Activated CD4-positive, alpha-beta T cell treated with anti-CD3 and anti-CD28 coated beads, Interleukin-10, Interleukin-2, amounts not matched to agents 100 ng/mL and 50 ng/mL, durations not matched to agents 16 hours and 8 hours (primary cell): ENCODE data around the gene SGMS2.

ENCODE experiments used
- DNase-seq: peaks from one replicate; pipeline ENCODE4 v3.0.0-alpha.2; 2020

Gene SGMS2

DNA sequence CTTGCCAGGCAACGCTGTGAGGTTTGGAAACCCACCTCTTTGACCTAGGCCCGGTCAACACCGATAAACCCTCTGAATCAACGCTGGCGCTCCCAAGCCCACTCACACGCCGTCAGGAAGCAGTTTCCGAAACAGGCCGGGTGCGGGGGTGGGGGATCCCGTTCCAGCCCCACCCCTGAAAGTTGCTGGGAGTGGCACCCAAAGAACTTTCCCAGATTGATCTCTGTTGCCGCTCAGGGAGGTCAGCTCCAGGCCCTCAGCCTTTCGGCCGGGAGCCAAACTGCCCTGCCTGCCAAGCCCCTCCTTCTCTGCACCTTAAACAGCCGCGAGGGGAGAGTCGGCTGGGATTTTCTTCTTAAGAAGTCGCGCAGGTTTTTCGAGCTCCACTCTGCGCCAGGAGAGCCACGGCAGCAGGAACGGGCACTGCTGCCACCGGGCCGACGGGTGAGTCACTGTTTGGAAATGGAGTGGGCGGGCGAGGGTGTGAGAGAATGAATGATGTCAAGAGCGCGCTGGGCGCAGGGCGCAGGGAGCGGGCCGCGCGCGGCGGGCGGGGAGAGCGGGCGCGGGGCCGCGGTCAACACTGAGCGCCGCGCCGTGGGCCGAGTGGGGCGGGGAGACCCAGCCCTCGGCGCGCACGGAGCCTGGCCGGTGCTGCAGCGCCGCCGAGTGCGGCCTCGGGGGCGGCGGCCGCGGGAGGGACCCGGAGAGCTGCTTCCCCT, at the start of gene SGMS2:
SGMS2 (plus strand) TSS at position 583 of the 722 bp plus-strand sequence. CDS start 70,622 bp downstream, outside the sequence.
- peak; percentile 76 for DNase-seq

- no peak for DNase-seq
These were observed 46.8 kb upstream of the SGMS2 start for GRCh38 chr4:107777890-107778289.

DNA sequence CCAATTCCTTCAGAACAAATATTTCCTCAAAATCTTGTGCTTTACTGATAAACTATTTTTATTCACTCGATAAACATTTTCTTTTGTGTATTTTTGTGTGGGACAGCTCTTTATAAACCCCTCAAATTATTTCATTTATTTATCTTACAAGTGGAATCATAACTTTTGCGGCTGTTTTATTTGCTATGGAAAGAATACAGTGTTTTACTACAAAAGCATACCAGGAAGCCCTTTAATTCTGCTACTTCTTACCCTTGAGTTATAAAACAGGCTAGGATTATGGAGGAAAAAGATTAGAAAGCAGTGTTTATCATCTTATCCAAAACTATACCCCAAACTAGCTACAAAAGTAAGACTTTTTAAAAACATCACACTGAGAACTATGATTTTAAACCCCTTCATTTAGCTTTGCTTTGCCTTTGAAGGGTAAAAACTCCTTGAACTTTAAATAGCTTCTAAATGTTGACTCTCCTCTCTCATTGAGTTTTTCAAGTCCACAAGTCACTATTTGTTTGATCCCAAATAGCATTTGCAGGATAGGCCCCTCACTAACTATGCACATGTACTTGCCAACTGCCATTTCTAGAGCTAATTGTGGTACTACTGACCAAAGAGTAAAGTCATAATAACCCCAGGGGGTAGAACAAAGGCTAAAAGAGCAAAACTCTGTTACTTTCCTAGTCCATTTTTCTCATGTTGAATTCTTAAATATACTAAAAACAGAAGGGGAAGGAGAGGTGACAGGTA, 45.8 kb upstream of the SGMS2 start:
- DNase-seq: no peak

DNA sequence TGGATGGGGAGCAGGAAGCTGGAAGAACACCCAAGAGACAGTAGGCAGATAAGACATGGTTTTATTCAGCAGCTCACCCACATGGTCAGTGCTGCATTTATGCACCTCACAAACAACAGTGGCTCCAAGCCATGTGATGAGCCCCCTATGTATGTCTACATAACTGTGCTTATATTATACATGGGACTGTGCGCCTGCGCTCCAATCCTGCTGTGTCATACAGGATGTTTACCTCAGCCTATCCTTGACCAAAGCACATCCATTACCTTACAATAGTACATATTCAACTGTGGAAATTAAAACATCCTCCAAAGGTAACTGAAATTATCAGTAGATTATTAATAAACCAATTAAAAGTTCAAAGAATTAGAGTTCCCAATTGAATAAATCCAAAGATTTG, 44.1 kb upstream of the SGMS2 start:
- no peak for DNase-seq

GRCh38 chr4:107791902-107792301, 32.8 kb upstream of the SGMS2 start:
- DNase-seq: no peak

DNA sequence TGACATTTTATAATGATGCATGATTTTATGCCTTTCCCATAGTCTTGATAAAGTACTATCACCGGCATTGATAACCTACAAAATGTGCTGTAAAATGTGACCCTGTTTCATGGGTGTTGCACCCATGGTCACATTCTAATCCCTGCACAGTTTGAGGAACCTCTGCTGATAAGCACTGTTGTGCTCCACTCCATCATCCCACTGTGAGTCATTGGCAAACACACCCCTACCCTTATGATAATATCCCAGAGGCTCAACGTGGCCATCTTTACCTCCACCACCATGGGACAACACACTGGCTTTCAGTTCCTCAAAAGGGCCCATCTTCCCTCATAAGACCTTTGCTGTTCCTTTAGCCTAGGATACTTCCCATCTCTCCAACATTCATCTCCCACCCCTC, 32.0 kb upstream of the SGMS2 start:
- DNase-seq: no peak

DNA sequence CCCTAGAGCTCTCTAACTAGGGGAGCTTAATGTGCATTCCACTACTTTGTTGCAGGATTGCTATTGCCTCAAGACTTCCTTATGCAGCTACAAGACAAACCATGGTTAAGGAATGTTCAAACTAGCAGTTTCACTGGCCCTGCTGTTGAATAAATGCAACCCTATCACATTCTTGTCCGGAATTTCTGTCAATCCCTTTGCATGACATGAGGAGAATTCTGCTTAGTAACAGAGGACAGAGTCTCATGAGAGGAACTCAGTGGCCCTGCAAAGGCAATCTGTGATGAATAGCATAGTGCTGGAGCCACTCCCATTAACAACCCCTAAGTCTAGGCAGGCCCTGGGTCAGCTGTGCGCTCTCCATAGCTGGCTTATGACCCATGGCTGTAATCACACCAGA, 30.7 kb upstream of the SGMS2 start:
- DNase-seq: no peak

DNA sequence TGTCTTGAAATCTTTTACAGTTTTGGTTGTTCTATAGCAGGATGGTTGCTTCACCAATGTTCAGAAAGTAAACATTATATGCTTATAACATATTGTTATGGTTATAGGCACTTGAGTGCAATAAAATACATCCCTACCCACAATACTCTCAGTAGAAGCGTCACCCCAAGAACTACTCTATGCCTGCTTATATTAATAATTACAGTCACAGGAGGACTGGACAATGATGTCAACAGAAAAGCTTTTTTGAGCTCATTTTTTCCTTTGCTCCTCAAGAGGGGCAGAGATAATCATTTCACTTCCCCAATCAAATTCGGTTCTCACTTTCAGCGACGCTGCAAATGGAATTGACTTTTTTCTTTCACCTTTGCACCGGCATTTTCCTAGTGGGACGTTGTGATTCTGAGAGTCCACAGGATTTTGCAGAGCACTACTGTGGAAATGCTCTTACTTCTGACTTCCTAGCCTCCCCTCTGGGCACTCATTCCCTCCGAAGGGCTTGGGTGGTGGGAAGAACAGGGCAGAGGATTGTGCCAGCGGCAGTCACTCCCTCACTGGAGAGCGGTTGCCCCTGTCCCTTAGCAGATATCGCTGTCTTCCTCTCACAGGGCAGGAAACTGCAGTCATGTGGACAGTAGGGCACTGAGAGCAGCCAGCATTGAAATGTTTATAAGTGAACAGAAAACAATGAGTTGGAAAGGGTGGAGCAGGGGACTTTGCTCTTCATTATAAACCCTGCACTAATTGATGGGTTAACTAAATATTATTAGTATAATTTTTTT, 24.9 kb upstream of the SGMS2 start:
- no peak for DNase-seq

- no peak for DNase-seq
These were observed 24.0 kb upstream of the SGMS2 start for GRCh38 chr4:107800706-107801105.

GRCh38 chr4:107801766-107802211, 22.9 kb upstream of the SGMS2 start:
- DNase-seq: no peak

GRCh38 chr4:107804956-107805355, 19.8 kb upstream of the SGMS2 start:
- DNase-seq: no peak

DNA sequence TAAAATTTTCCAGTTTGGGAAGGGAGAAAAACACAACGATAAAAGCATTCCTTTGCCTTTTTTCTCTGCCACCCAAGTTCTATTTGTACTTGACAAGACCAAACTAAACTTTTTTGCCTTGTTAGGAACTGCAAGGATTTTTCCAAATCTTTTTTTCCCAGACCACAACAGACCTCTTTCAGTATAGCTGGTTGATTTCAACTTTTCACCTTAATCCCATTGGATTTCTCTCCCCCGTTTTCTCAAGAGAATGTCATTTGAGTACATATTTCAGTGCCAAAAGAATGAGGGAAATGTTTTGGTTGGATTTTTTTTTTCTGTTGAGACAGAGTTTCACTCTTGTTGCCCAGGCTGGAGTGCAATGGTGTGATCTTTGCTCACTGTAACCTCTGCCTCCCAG, 18.5 kb upstream of the SGMS2 start:
- DNase-seq: no peak

DNA sequence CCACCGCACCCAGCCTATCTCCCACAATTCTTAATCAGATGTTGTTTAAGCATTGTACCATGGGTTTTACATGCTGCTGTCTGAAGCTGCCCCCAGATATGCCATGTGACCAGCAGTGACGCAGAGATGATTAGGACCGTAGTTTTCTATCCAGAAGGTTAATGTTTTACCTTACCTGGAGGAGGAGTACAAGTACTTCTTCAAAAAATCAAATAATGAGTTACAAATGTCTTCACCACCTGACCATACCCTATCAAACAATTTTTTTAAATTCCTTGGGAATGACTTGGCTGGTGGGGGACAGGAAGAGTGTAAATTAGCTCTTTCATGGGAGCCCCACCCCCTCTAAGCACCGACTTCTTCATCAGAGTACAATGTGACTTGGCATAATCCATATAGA, 16.2 kb upstream of the SGMS2 start:
- no peak for DNase-seq

DNA sequence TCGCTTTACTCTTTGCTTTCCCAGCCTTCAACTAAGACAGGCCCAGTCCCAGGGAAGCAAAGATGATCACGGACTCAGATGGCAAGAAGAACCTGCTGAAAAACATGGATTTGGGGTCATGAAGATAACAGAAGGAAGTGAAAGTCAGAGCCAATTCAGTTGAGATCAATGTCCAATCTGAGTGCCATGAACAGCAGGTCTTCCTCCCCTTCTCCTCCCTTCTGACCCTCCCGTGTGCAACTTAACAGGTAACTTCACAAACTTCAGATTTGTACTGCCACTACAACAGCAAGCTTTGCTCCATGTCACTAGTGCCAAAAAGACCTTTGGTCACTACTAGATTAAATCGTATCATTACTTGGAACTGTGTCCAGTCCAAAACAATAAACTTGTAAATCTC, 15.5 kb upstream of the SGMS2 start:
- DNase-seq: no peak

DNA sequence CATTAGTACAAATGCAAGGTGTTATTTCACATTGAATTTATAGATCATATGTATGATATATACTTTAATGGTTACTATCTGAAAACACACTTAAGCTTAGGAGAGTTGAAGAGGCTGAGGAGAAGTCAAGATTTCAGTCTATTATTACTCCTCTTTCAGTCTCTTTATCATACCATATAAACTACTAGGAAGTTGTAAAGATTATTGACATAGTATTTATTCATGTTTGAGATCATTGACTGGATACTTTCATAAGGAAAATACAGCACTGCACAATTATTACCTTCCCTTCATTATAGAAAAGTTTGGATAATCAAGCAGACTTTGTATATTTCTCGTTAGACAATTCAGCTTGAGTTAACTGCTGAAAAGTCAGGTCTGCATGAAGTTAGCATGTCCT, 10.0 kb upstream of the SGMS2 start:
- no peak for DNase-seq

DNA sequence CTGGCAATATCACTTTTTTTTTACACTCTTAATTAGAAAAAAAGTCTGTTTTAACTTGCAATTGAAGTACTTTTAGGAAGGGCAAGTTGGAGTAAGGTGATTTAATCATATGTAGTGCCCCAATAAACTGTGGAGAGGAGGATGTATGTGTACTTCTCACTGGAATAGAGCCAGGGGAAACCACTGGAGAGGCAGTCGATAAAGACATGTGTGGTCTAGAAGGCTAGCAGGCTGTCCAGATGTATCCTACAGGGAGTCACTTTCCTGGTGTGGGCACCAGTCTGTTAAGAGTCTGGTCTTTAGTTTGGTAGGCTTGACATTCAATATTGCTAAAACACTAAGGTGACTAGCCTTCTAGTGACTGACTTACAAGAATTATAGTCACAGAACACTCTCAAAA, 9.6 kb upstream of the SGMS2 start:
- DNase-seq: no peak

DNA sequence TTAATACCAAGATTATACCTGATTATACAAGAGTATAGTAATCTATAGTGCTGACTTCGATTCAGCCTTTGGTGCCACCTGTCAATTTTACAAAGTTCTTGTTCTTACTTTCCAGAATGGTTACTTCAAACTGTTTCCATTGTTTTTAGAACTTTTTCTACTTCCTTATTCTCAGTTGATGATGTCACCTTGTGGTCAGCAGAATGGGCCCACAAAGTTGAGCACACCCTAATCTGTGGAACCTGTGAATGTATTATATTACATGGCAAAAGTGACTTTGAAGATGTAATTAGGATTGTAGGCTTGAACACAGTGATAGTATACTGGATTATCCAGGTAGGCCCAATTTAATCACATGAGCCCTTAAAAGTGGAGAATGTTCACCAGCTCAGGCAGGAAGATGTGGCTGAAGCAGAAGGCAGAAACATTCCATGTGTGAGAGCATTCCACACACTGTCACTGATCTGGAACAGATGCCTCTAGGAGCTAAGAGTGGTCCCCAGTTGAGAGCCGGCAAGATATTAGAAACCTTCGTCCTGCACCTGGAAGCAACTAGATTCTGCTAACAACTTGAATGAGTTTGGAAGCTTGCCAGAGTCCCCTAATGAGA, 6.3 kb upstream of the SGMS2 start:
- DNase-seq: peak; percentile 8

- no peak for DNase-seq
These were observed 822 bp upstream of the SGMS2 start for GRCh38 chr4:107823870-107824349.

DNA sequence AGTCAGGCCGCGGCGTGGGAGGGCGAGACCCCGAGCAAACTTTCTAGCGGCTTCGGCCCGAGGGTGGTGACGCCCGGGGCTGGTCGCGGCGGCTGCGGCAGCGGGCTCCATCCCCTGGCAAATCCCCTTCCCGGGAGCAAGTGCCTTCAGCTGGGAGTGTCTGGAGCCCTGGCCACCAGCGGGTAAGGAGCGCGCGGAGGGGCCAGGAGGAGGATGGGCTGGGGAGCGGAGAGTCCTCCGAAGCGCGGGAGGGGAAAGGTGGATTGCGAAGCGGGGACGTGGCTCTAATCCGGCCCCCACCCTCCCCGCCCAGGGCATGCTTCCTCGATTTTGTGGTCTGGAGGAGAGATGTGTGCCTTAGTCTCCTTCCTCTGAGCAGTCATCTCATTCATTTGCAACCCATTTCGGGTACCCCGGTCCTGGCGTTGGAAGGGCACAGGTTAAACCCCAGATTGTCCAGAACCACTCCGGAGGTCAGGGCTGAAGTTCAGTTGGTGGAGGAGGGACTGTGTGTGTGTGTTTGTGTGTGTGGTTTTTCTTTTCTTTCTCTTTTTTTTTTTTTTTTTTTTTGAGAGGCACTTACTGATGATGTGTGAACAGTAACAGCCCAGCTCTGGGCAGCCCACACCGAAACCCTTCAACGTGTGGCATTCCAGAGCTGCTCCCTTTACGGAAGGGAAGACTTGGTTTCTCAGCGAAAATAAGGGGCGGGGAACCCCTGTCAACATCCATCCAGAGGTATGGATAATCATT, 516 bp downstream of the SGMS2 start:
- DNase-seq: peak; percentile 6

DNA sequence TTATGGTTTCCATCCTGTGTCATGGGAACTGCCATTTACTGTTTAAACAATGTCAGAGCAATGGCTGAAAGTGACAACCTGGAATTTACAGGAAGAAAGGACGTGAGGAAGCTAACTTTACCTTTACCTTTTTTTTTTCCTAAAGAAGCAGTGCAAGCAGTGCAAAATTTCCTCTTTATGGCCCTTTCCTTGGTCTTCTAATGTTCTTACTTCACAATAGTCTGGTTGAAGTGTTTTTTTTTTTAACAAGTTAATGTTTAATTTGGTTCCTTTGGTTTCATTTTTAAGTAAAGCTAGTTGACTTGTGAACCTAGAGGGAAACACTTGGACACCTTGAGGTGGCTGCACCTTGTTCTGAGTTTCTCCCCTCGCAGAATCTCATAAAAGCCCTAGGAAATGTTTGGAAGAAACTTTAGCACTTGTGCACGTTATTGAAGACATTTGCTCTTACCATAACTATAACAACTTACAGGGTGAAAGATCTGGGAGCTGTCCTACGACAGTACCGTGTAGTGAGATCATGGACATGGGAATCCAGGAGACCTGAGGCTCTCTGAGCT, 1.8 kb downstream of the SGMS2 start:
- DNase-seq: no peak

GRCh38 chr4:107828315-107829090, 3.8 kb downstream of the SGMS2 start:
- no peak for DNase-seq
